H1 (cell line): ENCODE measurements around the gene KRT83. TPM values are rescaled to one million over a fixed set of nuclear protein-coding genes. Genes with fewer than 3 reads are reported as not detected.

Experiments used
- CTCF ChIA-PET: fragments of 300-600 bp; sonication (Branson Sonifier 250); formaldehyde crosslinking; loops from one replicate; lab custom pipeline; 2021; ENCODE audit not compliant: partially characterized antibody; lab: Charles Lee
- POLR2A ChIA-PET: fragments of 300-600 bp; sonication (Branson Sonifier 250); formaldehyde crosslinking; loops from one replicate; lab custom pipeline; 2021; ENCODE audit warnings: inconsistent platforms; ENCODE audit not compliant: partially characterized antibody; lab: Charles Lee
- DNase-seq, 2 experiments: peaks; one replicate each; pipeline versions ENCODE4 v3.0.0 to v3.0.0-alpha.2; 2010 to 2022; ENCODE audit warnings: low spot score in 2 of 2, low read depth in 1 of 2, mixed read lengths in 1 of 2
- FAIRE-seq: peaks from 2 replicates; lab custom pipeline; 2011; peaks lifted over from hg19 to GRCh38; lab: Jason Lieb, UNC
- H2AFZ ChIP-seq: 2 replicates; pipeline ENCODE4 v1.8.1; 2012; ENCODE audit warnings: low read length, inconsistent platforms
- H2AK5ac ChIP-seq: 2 replicates; pipeline ENCODE4 v1.6.1; 2013; ENCODE audit warnings: low read depth, low read length
- H2BK120ac ChIP-seq: replicated peaks from 2 replicates; pipeline ENCODE3; 2013; ENCODE audit warnings: low read depth, low read length, inconsistent platforms
- H2BK12ac ChIP-seq: 2 replicates; pipeline ENCODE4 v1.6.1; 2013; ENCODE audit warnings: low read depth, low read length
- H2BK15ac ChIP-seq: 2 replicates; pipeline ENCODE4 v1.6.1; 2013; ENCODE audit warnings: low read length
- H2BK20ac ChIP-seq: 2 replicates; pipeline ENCODE4 v1.6.1; 2013; ENCODE audit warnings: low read length
- H2BK5ac ChIP-seq: 2 replicates; pipeline ENCODE4 v1.6.1; 2013; ENCODE audit warnings: low read depth, low read length
- H3K14ac ChIP-seq: 2 replicates; pipeline ENCODE4 v1.6.1; 2013; ENCODE audit warnings: inconsistent platforms; ENCODE audit not compliant: insufficient read length
- H3K18ac ChIP-seq: 2 replicates; pipeline ENCODE4 v1.6.1; 2013; ENCODE audit warnings: low read length; ENCODE audit errors: extremely low read depth
- H3K23ac ChIP-seq: 2 replicates; pipeline ENCODE4 v1.6.1; 2013; ENCODE audit warnings: inconsistent platforms; ENCODE audit not compliant: insufficient read length
- H3K23me2 ChIP-seq: 2 replicates; pipeline ENCODE4 v1.6.1; 2013; ENCODE audit warnings: low read depth, low read length
- H3K27ac ChIP-seq: 2 replicates; pipeline ENCODE4 v1.6.1; 2011; ENCODE audit warnings: low read depth, low read length, inconsistent platforms
- H3K27me3 ChIP-seq, 4 experiments: replicated peaks in 1 of 4; 1 replicate in 1 of 4; 2 replicates in 3 of 4; pipeline versions ENCODE4 v1.6.1 to v1.8.1; 2011 to 2013; ENCODE audit warnings: low read length in 3 of 4, mild to moderate bottlenecking in 3 of 4, inconsistent platforms in 2 of 4, mixed read lengths in 2 of 4, moderate library complexity in 1 of 4; ENCODE audit not compliant: control insufficient read depth in 3 of 4, insufficient read depth in 3 of 4; ENCODE audit errors: extremely low read depth in 1 of 4
- H3K36me3 ChIP-seq, 4 experiments: 2 replicates each; pipeline versions ENCODE4 v1.6.1 to v1.8.1; 2011 to 2013; ENCODE audit warnings: mild to moderate bottlenecking in 4 of 4, low read length in 3 of 4, moderate library complexity in 2 of 4, control low read depth in 1 of 4, inconsistent platforms in 1 of 4; ENCODE audit not compliant: insufficient read depth in 4 of 4, control insufficient read depth in 2 of 4
- H3K4ac ChIP-seq: replicated peaks from 2 replicates; pipeline ENCODE3; 2013; ENCODE audit warnings: low read length, low read depth, mixed read lengths, inconsistent platforms; ENCODE audit not compliant: insufficient read length
- H3K4me1 ChIP-seq, 4 experiments: replicated peaks in 1 of 4; 1 replicate in 1 of 4; 2 replicates in 3 of 4; pipeline versions ENCODE4 v1.6.1 to v1.8.1; 2011 to 2013; ENCODE audit warnings: low read length in 3 of 4, inconsistent platforms in 2 of 4, mixed read lengths in 1 of 4; ENCODE audit not compliant: insufficient read depth in 4 of 4, control insufficient read depth in 3 of 4
- H3K4me2 ChIP-seq, 2 experiments: 2 replicates each; pipeline versions ENCODE4 v1.6.1 to v1.8.1; 2011 to 2013; ENCODE audit warnings: low read depth in 2 of 2, low read length in 2 of 2, control low read depth in 1 of 2, inconsistent platforms in 1 of 2, mild to moderate bottlenecking in 1 of 2; ENCODE audit not compliant: insufficient read depth in 1 of 2
- H3K4me3 ChIP-seq, 4 experiments: fragments of 200-600, 300-600 bp in 1 of 4; sonication (generic), shearing (Covaris generic), sonication (Bioruptor Twin) in 1 of 4; 2 replicates each; pipeline versions ENCODE4 v1.5.1 to v1.8.1; 2011 to 2016; ENCODE audit warnings: low read length in 4 of 4, low read depth in 3 of 4, control low read depth in 2 of 4, inconsistent platforms in 2 of 4, mild to moderate bottlenecking in 2 of 4, mixed read lengths in 1 of 4, moderate library complexity in 1 of 4; ENCODE audit not compliant: insufficient read depth in 2 of 4; ENCODE audit errors: extremely low read depth in 1 of 4
- H3K56ac ChIP-seq: replicated peaks from 2 replicates; pipeline ENCODE3; 2013; ENCODE audit warnings: low read depth, mild to moderate bottlenecking, mixed read lengths, low read length, inconsistent platforms; ENCODE audit not compliant: insufficient read length
- H3K79me1 ChIP-seq: 2 replicates; pipeline ENCODE4 v1.6.1; 2013; ENCODE audit warnings: low read depth, low read length, control low read depth
- H3K79me2 ChIP-seq, 2 experiments: 2 replicates each; pipeline versions ENCODE4 v1.6.1 to v1.8.1; 2012 to 2013; ENCODE audit warnings: low read length in 2 of 2, mild to moderate bottlenecking in 2 of 2, inconsistent platforms in 1 of 2; ENCODE audit not compliant: insufficient read depth in 2 of 2, control insufficient read depth in 1 of 2
- H3K9ac ChIP-seq, 4 experiments: replicated peaks in 1 of 4; 1 replicate in 1 of 4; 2 replicates in 3 of 4; pipeline versions ENCODE4 v1.6.1 to v1.8.1; 2011 to 2013; ENCODE audit warnings: low read depth in 3 of 4, low read length in 3 of 4, control low read depth in 2 of 4, mild to moderate bottlenecking in 2 of 4, moderate library complexity in 2 of 4, inconsistent platforms in 1 of 4; ENCODE audit errors: extremely low read depth in 1 of 4
- H3K9me3 ChIP-seq, 2 experiments: 2 replicates each; pipeline versions ENCODE4 v1.6.1 to v1.8.1; 2012 to 2013; ENCODE audit warnings: mild to moderate bottlenecking in 2 of 2, moderate library complexity in 2 of 2, control low read depth in 1 of 2, inconsistent platforms in 1 of 2, low read depth in 1 of 2, low read length in 1 of 2, mixed read lengths in 1 of 2; ENCODE audit not compliant: insufficient read depth in 2 of 2
- H4K20me1 ChIP-seq, 2 experiments: replicated peaks in 1 of 2; 2 replicates each; pipeline versions ENCODE3 to v1.8.1; 2011 to 2013; ENCODE audit warnings: inconsistent platforms in 2 of 2, low read length in 2 of 2, mild to moderate bottlenecking in 1 of 2; ENCODE audit not compliant: insufficient read depth in 2 of 2, control insufficient read depth in 1 of 2
- H4K5ac ChIP-seq: 2 replicates; pipeline ENCODE4 v1.6.1; 2013; ENCODE audit warnings: low read length, low read depth, mixed read lengths, inconsistent platforms; ENCODE audit not compliant: insufficient read length
- H4K8ac ChIP-seq: 2 replicates; pipeline ENCODE4 v1.8.0; 2013; ENCODE audit warnings: mild to moderate bottlenecking, moderate library complexity, low read length, inconsistent platforms; ENCODE audit not compliant: insufficient read depth; ENCODE audit errors: extremely low read depth
- H4K91ac ChIP-seq: replicated peaks from 2 replicates; pipeline ENCODE3; 2013; ENCODE audit warnings: low read length, mixed read lengths, inconsistent platforms; ENCODE audit not compliant: insufficient read length
- BACH1 ChIP-seq: IDR thresholded peaks from 2 replicates; pipeline ENCODE4 v1.6.1; 2012; ENCODE audit warnings: low read length, improper control_type of control experiment
- CBX8 ChIP-seq: fragments of 300-800, 300-1000 bp; sonication (generic); IDR thresholded peaks from 2 replicates; pipeline ENCODE4 v1.7.1; 2016; ENCODE audit warnings: low read depth, low read length, borderline replicate concordance
- CEBPB ChIP-seq: IDR thresholded peaks from 2 replicates; pipeline ENCODE4 v1.6.1; 2012; ENCODE audit warnings: low read depth, low read length
- HDAC2 ChIP-seq, 2 experiments: fragments of 300-600 bp in 1 of 2; sonication (generic) in 1 of 2; IDR thresholded peaks; 2 replicates each; pipeline ENCODE4 v1.6.1; 2011 to 2012; ENCODE audit warnings: low read depth in 2 of 2, low read length in 2 of 2, mild to moderate bottlenecking in 2 of 2, moderate library complexity in 2 of 2, borderline replicate concordance in 1 of 2, inconsistent platforms in 1 of 2
- KDM4A ChIP-seq: IDR thresholded peaks from one replicate; pipeline ENCODE4 v1.7.1; 2012; ENCODE audit warnings: low read depth, mild to moderate bottlenecking, moderate library complexity, low read length, inconsistent platforms; ENCODE audit not compliant: severe bottlenecking
- NANOG ChIP-seq: IDR thresholded peaks from 2 replicates; pipeline ENCODE4 v1.6.1; 2011; ENCODE audit warnings: low read length, low read depth, mild to moderate bottlenecking, inconsistent platforms; ENCODE audit not compliant: insufficient read depth, poor library complexity, severe bottlenecking
- POLR2A ChIP-seq, 2 experiments: IDR thresholded peaks; 1 replicate in 1 of 2; 2 replicates in 1 of 2; pipeline ENCODE4 v1.6.1; 2011; ENCODE audit warnings: low read depth in 2 of 2, low read length in 2 of 2, mild to moderate bottlenecking in 2 of 2; ENCODE audit errors: control extremely low read depth in 1 of 2
- POU5F1 ChIP-seq: IDR thresholded peaks from 2 replicates; pipeline ENCODE4 v1.6.1; 2011; ENCODE audit warnings: low read depth, mild to moderate bottlenecking, low read length, moderate library complexity
- RBBP5 ChIP-seq: IDR thresholded peaks from 2 replicates; pipeline ENCODE4 v1.7.1; 2012; ENCODE audit warnings: low read depth, mild to moderate bottlenecking, inconsistent platforms, low read length, moderate library complexity, borderline replicate concordance
- RNF2 ChIP-seq: fragments of 200-900, 300-1000 bp; sonication (generic); IDR thresholded peaks from 2 replicates; pipeline ENCODE4 v1.7.1; 2016; ENCODE audit warnings: borderline replicate concordance, low read depth, mild to moderate bottlenecking, antibody characterized with exemption, low read length; ENCODE audit not compliant: poor library complexity, severe bottlenecking; ENCODE audit errors: missing control alignments
- SRF ChIP-seq: IDR thresholded peaks from 2 replicates; pipeline ENCODE4 v1.6.1; 2011; ENCODE audit warnings: mild to moderate bottlenecking, low read depth, low read length, moderate library complexity
- WGBS, 2 experiments: shearing (Covaris generic) in 1 of 2; methylation state at CpG; one replicate each; pipeline versions ENCODE4 v1.1.6 to v1.1.7; 2013 to 2015; ENCODE audit warnings: low lambda C conversion rate in 2 of 2, mixed read lengths in 2 of 2, inconsistent platforms in 1 of 2, low coverage in 1 of 2, missing lambda C conversion rate in 1 of 2; ENCODE audit not compliant: insufficient replicate concordance in 2 of 2, insufficient coverage in 1 of 2, insufficient read length in 1 of 2; ENCODE audit errors: extremely low coverage in 1 of 2, missing lambda C conversion rate in 1 of 2; 5-methylcytosine and 5-hydroxymethylcytosine counted together
- polyA plus RNA-seq, 7 experiments: library from polyadenylated mRNA; depleted of rRNA in 3 of 7; stranded (reverse) in 5 of 7; unstranded in 2 of 7; fragments of >200 nt in 5 of 7; fragments of 200-250 nt in 2 of 7; gene quantifications; 1 replicate in 5 of 7; 2 replicates in 1 of 7; 4 replicates in 1 of 7; pipeline versions ENCODE4 v1.2.1 to v1.2.3, GENCODE V29; 2011 to 2013; ENCODE audit warnings: missing spikeins in 2 of 7, mixed read lengths in 2 of 7
- total RNA-seq: library from RNA; stranded (reverse); fragmentation: NEBNext Ultra II Directional; extraction: Animal tissue kit (Norgen Biotek cat#: 25700); gene quantifications from 2 replicates; pipeline ENCODE4 v1.2.1, GENCODE V29; 2021
- TF ChIP-seq, protein P1 (sequence below): IDR thresholded peaks from 2 replicates; pipeline ENCODE4 v1.6.1; 2012; ENCODE audit warnings: low read length, inconsistent platforms

The KRT83 gene
- total and polyA plus RNA-seq, 2 of the 8 experiments (the other 6 are each of a cell fraction or from before 2014, with no cell fraction given) = not detected

DNA sequence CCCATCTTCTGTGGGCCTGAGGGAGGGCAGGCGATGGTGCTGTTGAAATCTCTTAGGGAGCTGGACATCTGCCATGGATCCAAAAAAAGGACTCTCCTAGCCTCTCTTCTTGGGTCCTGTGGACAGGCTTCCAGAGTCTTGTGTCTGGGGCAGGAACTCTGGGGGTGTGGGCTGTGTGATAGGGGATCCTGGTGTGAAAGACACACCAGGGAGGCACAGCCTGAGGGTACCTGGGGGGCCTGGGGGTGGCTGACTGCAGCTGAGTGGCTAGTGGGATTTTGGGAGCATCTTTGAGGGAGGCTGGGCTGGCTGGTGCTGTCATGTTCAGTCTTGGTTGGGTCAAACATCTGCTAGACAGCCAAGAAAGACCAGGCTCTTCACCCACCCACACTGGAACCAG, 1.8 kb upstream of the KRT83 start:
- no peaks in the 10 kb centered on the region for H3K79me2 ChIP-seq
- H4K5ac ChIP-seq = no peak overlapping the region
- H3K4me1 ChIP-seq = no peaks in the 10 kb centered on the region
- H3K27ac ChIP-seq = no peak overlapping the region
- POLR2A ChIA-PET = interaction anchor here (1.0 kb wide), 1 partner anchor 44 kb away, joined by 3 read pairs; no protein-coding TSS in a partner anchor
- H3K14ac ChIP-seq = no peak overlapping the region
- no peak overlapping the region for H2BK5ac ChIP-seq
- H3K79me1 ChIP-seq = no peaks in the 10 kb centered on the region
- no peak overlapping the region for H3K4me2 ChIP-seq
- no peak overlapping the region for H3K9ac ChIP-seq
- H4K91ac ChIP-seq = no peak overlapping the region
- H3K4me3 ChIP-seq = no peak overlapping the region
- no peaks in the 10 kb centered on the region for H3K23me2 ChIP-seq
- H3K27me3 ChIP-seq = no peaks in the 10 kb centered on the region
- H3K9me3 ChIP-seq = no peaks in the 10 kb centered on the region
- no peak overlapping the region for H4K8ac ChIP-seq
- no peak overlapping the region for H3K4ac ChIP-seq
- no peak overlapping the region for H3K23ac ChIP-seq
- 88% methylated on average over 1 of the region's 1 CpG; no CpG with 5 or more reads in 1 of the 2 experiments for WGBS, 2 experiments
- no peak overlapping the region for H2AK5ac ChIP-seq
- H3K56ac ChIP-seq = no peak overlapping the region
- no peak overlapping the region for H2BK12ac ChIP-seq
- H2BK15ac ChIP-seq = no peak overlapping the region
- no peak overlapping the region for H2BK120ac ChIP-seq
- H4K20me1 ChIP-seq = no peaks in the 10 kb centered on the region
- DNase-seq = no peak
- H3K18ac ChIP-seq = no peak overlapping the region
- no peaks in the 10 kb centered on the region for H3K36me3 ChIP-seq
- no peak for FAIRE-seq
- no peak overlapping the region for H2BK20ac ChIP-seq
- H2AFZ ChIP-seq = no peak overlapping the region
- CTCF ChIA-PET = interaction anchor here (1.5 to 19.8 kb wide), 4 partner anchors 12 to 110 kb away, joined by 3 to 353 read pairs (median 5); no protein-coding TSS in a partner anchor
- no peak for TF ChIP-seq SRF
- no peak for TF ChIP-seq RBBP5
- TF ChIP-seq POU5F1 = no peak
- no peak for TF ChIP-seq POLR2A (IDR thresholded peaks at IDR 0.05; ENCODE audit: control extremely low read depth in 1 of 2, low read depth in 2 of 2, low read length in 2 of 2)
- no peak for TF ChIP-seq BACH1
- no peak for TF ChIP-seq HDAC2 (IDR thresholded peaks at IDR 0.05; ENCODE audit: borderline replicate concordance in 1 of 2, low read depth in 2 of 2, low read length in 2 of 2)
- TF ChIP-seq, protein P1, sequence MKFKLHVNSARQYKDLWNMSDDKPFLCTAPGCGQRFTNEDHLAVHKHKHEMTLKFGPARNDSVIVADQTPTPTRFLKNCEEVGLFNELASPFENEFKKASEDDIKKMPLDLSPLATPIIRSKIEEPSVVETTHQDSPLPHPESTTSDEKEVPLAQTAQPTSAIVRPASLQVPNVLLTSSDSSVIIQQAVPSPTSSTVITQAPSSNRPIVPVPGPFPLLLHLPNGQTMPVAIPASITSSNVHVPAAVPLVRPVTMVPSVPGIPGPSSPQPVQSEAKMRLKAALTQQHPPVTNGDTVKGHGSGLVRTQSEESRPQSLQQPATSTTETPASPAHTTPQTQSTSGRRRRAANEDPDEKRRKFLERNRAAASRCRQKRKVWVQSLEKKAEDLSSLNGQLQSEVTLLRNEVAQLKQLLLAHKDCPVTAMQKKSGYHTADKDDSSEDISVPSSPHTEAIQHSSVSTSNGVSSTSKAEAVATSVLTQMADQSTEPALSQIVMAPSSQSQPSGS = no peak
- no peak for TF ChIP-seq NANOG
- no peak for TF ChIP-seq CEBPB
- no peak for TF ChIP-seq CBX8
- no peak for TF ChIP-seq RNF2
- no peak for TF ChIP-seq KDM4A
